Measurements from ENCODE around the gene CAB39. TPM values are rescaled to one million over a fixed set of nuclear protein-coding genes. Genes with fewer than 3 reads are reported as not detected.

CAB39 gene
- total RNA-seq, 1 donor from 2014 or later, result 60.3 TPM

DNA sequence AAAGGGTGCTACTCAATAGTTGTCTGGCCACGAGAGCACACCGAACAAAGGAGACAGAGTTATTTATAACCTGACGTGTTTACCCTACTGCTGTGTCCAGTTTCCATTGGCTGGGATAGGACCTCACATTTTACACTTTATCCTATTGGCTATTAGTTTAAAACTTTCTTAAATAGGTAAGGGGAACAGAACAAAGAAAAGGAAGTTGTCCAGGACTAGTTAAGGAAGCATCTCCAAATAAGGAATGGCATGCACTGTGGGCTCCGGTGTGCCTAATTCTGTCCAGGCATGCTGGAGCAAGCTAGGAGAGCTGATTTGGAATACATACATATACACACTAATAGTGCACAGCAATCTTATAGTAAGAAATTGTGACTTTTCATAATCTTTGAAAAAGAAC lies 72.2 kb downstream of the CAB39 start:
- no peak overlapping the region for H3K27ac Mint-ChIP-seq (ENCODE audit: unreplicated experiment)
- DNase-seq, result no peak
- TF ChIP-seq CTCF (IDR thresholded peaks at IDR 0.05; ENCODE audit: partially characterized antibody, unreplicated experiment), result no peak
- H3K36me3 Mint-ChIP-seq (ENCODE audit: unreplicated experiment), result peaks cover 14% of the 10 kb centered on the region
- peaks cover 6% of the 10 kb centered on the region for H3K4me1 Mint-ChIP-seq (ENCODE audit: low read depth, unreplicated experiment)
- H3K4me3 Mint-ChIP-seq (ENCODE audit: unreplicated experiment), result no peak overlapping the region
- peaks cover 9% of the 10 kb centered on the region for H3K9me3 Mint-ChIP-seq (ENCODE audit: unreplicated experiment)
- peaks cover 4% of the 10 kb centered on the region for H3K27me3 Mint-ChIP-seq (ENCODE audit: unreplicated experiment)

GRCh38 chr2:230785346-230785745 lies 72.7 kb downstream of the CAB39 start:
- H3K36me3 Mint-ChIP-seq (ENCODE audit: unreplicated experiment), result peaks cover 17% of the 10 kb centered on the region
- no peak for DNase-seq
- peaks cover 4% of the 10 kb centered on the region for H3K27me3 Mint-ChIP-seq (ENCODE audit: unreplicated experiment)
- H3K27ac Mint-ChIP-seq (ENCODE audit: unreplicated experiment), result no peak overlapping the region
- no peak overlapping the region for H3K4me3 Mint-ChIP-seq (ENCODE audit: unreplicated experiment)
- H3K4me1 Mint-ChIP-seq (ENCODE audit: low read depth, unreplicated experiment), result peaks cover 6% of the 10 kb centered on the region
- H3K9me3 Mint-ChIP-seq (ENCODE audit: unreplicated experiment), result peaks cover 9% of the 10 kb centered on the region
- TF ChIP-seq CTCF (IDR thresholded peaks at IDR 0.05; ENCODE audit: partially characterized antibody, unreplicated experiment), result no peak

GRCh38 chr2:230787101-230787500 lies 74.5 kb downstream of the CAB39 start:
- Mint-ChIP-seq H3K4me1 (ENCODE audit: low read depth, unreplicated experiment) (peaks cover 2% of the 10 kb centered on the region), H3K9me3 (ENCODE audit: unreplicated experiment) (peaks cover 8% of the 10 kb centered on the region), H3K36me3 (ENCODE audit: unreplicated experiment) (peaks cover 15% of the 10 kb centered on the region), H3K27me3 (ENCODE audit: unreplicated experiment) (peaks cover 4% of the 10 kb centered on the region), H3K27ac (ENCODE audit: unreplicated experiment) (no peak overlapping the region), H3K4me3 (ENCODE audit: unreplicated experiment) (no peak overlapping the region)
- no peak for TF ChIP-seq CTCF (IDR thresholded peaks at IDR 0.05; ENCODE audit: partially characterized antibody, unreplicated experiment)
- no peak for DNase-seq

DNA sequence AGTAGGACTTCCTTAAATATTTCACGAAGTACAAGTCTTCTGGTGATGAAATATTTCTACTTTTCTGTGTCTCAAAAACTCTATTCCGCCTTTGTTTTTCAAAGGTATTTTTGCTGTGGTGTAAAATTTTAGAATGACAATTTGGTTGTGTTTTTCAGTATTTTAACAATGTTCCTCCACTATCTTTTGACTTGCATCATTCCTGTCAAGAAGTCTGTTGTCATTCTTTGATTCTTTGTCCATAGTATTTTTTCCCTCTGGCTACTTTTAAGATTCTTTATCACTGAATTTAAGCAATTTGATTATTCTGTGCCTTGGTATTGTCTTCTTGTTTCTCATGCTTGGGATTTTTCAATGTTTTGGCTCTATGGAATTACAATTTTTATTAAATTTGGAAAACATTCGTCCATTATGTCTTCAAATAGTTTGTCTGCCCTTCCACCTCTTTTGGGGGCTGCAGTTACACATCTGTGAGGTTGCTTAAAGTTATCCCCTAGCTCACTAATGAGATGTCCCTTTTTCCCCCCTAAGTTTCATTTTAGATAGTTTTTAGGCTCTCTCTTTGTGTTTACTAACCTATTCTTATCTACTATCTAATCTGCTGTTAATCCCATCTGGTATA lies 76.0 kb downstream of the CAB39 start:
- Mint-ChIP-seq H3K9me3 (ENCODE audit: unreplicated experiment) (peaks cover 8% of the 10 kb centered on the region), H3K27me3 (ENCODE audit: unreplicated experiment) (peaks cover 4% of the 10 kb centered on the region), H3K27ac (ENCODE audit: unreplicated experiment) (no peak overlapping the region), H3K4me3 (ENCODE audit: unreplicated experiment) (no peak overlapping the region), H3K4me1 (ENCODE audit: low read depth, unreplicated experiment) (no peaks in the 10 kb centered on the region), H3K36me3 (ENCODE audit: unreplicated experiment) (peaks cover 19% of the 10 kb centered on the region)
- DNase-seq, result no peak
- no peak for TF ChIP-seq CTCF (IDR thresholded peaks at IDR 0.05; ENCODE audit: partially characterized antibody, unreplicated experiment)

- DNase-seq, result no peak
- Mint-ChIP-seq H3K4me1 (ENCODE audit: low read depth, unreplicated experiment) (no peaks in the 10 kb centered on the region), H3K27ac (ENCODE audit: unreplicated experiment) (no peak overlapping the region), H3K4me3 (ENCODE audit: unreplicated experiment) (no peak overlapping the region), H3K36me3 (ENCODE audit: unreplicated experiment) (peaks cover 19% of the 10 kb centered on the region), H3K27me3 (ENCODE audit: unreplicated experiment) (no peaks in the 10 kb centered on the region), H3K9me3 (ENCODE audit: unreplicated experiment) (peaks cover 2% of the 10 kb centered on the region)
- no peak for TF ChIP-seq CTCF (IDR thresholded peaks at IDR 0.05; ENCODE audit: partially characterized antibody, unreplicated experiment)
Observed at GRCh38 chr2:230790981-230791380, 78.3 kb downstream of the CAB39 start.

Data from glutamatergic neuron (in vitro differentiated cells).